Epidermal melanocyte (primary cell): Measurements from ENCODE around the gene LIPE.

ENCODE experiments used
- DNase-seq: peaks from one replicate; pipeline ENCODE4 v3.0.0; 2011; ENCODE audit warnings: low spot score; ENCODE audit not compliant: insufficient read length

The LIPE gene

GRCh38 chr19:42388851-42389489 is 38.2 kb downstream of the LIPE start:
- no peak for DNase-seq

- peak; percentile 81 for DNase-seq
Observed at GRCh38 chr19:42386974-42387707, 40.0 kb downstream of the LIPE start.

GRCh38 chr19:42380155-42380554 is 47.0 kb downstream of the LIPE start:
- no peak for DNase-seq

GRCh38 chr19:42378225-42379215 is 48.7 kb downstream of the LIPE start:
- DNase-seq = no peak

GRCh38 chr19:42376177-42376555 is 51.0 kb downstream of the LIPE start:
- DNase-seq = no peak

GRCh38 chr19:42375415-42376176 is 51.6 kb downstream of the LIPE start:
- no peak for DNase-seq

GRCh38 chr19:42374826-42375376 is 52.3 kb downstream of the LIPE start:
- no peak for DNase-seq

GRCh38 chr19:42370626-42371175 is 56.5 kb downstream of the LIPE start:
- DNase-seq = no peak

GRCh38 chr19:42370068-42370520 is 57.1 kb downstream of the LIPE start:
- DNase-seq = no peak

- DNase-seq = no peak
Observed at GRCh38 chr19:42369433-42370067, 57.6 kb downstream of the LIPE start.

- DNase-seq = no peak
Observed at GRCh38 chr19:42368765-42369164, 58.4 kb downstream of the LIPE start.

- DNase-seq = no peak
Observed at GRCh38 chr19:42368360-42368759, 58.8 kb downstream of the LIPE start.

- DNase-seq = no peak
Observed at GRCh38 chr19:42367929-42368328, 59.3 kb downstream of the LIPE start.

- peak; percentile 54 for DNase-seq
Observed at GRCh38 chr19:42366673-42367072, 60.5 kb downstream of the LIPE start.

GRCh38 chr19:42363614-42364346 is 63.4 kb downstream of the LIPE start:
- DNase-seq = no peak

- no peak for DNase-seq
Observed at GRCh38 chr19:42362891-42363440, 64.2 kb downstream of the LIPE start.

- no peak for DNase-seq
Observed at GRCh38 chr19:42362342-42362741, 64.8 kb downstream of the LIPE start.

- DNase-seq = no peak
Observed at GRCh38 chr19:42361545-42361910, 65.7 kb downstream of the LIPE start.
